Measurements from ENCODE around the gene SORCS2.

Gene SORCS2

GRCh38 chr4:7239844-7240243 lies 47.5 kb downstream of the SORCS2 start:
- Histone ChIP-seq H3K27ac (no peak overlapping the region), H3K4me3 (no peak overlapping the region), H3K9ac (ENCODE audit: insufficient read length) (no peak overlapping the region), H3K9me3 (ENCODE audit: low read depth, low read length) (no peaks in the 10 kb centered on the region), H3K36me3 (ENCODE audit: insufficient read depth, low read length) (no peaks in the 10 kb centered on the region)
- TF ChIP-seq POLR2AphosphoS5 (IDR thresholded peaks at IDR 0.05; ENCODE audit: borderline replicate concordance, low read depth, low read length): no peak
- no peak for TF ChIP-seq FOXP2 (optimal IDR thresholded peaks at IDR 0.05; ENCODE audit: control extremely low read depth, extremely low read length, insufficient read depth)
- no peak for TF ChIP-seq EZH2 (IDR thresholded peaks at IDR 0.05)
- DNase-seq (ENCODE audit: low read depth, low spot score): no peak

DNA sequence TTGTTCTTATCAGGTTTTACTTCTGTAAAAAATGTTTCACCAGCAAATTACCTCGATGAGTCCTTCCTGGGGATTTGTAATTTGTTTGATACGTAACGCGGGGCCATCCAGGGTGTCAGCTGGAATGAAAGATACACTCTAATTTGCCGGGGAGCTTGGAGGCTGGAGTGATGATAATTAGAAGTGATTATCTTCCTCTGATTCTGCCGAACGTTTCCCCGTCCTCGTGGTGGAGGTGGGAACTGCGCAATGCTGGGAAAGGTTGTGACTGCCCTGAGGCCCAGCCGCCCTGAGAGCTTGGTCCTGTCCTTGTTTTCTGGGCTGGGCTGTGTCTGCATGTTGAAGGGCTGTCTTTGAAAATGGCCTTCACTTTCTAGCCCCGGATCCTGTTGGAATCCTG lies 48.0 kb downstream of the SORCS2 start:
- TF ChIP-seq FOXP2 (optimal IDR thresholded peaks at IDR 0.05; ENCODE audit: control extremely low read depth, extremely low read length, insufficient read depth) (no peak), EZH2 (IDR thresholded peaks at IDR 0.05) (no peak), POLR2AphosphoS5 (IDR thresholded peaks at IDR 0.05; ENCODE audit: borderline replicate concordance, low read depth, low read length) (no peak)
- Histone ChIP-seq H3K9ac (ENCODE audit: insufficient read length) (no peak overlapping the region), H3K4me3 (no peak overlapping the region), H3K27ac (no peak overlapping the region), H3K9me3 (ENCODE audit: low read depth, low read length) (no peaks in the 10 kb centered on the region), H3K36me3 (ENCODE audit: insufficient read depth, low read length) (no peaks in the 10 kb centered on the region)
- no peak for DNase-seq (ENCODE audit: low read depth, low spot score)

GRCh38 chr4:7241597-7242125 lies 49.3 kb downstream of the SORCS2 start:
- H3K36me3 ChIP-seq (ENCODE audit: insufficient read depth, low read length): no peaks in the 10 kb centered on the region
- DNase-seq (ENCODE audit: low read depth, low spot score): no peak
- no peaks in the 10 kb centered on the region for H3K9me3 ChIP-seq (ENCODE audit: low read depth, low read length)
- H3K4me3 ChIP-seq: no peak overlapping the region
- H3K9ac ChIP-seq (ENCODE audit: insufficient read length): no peak overlapping the region
- H3K27ac ChIP-seq: no peak overlapping the region
- TF ChIP-seq POLR2AphosphoS5 (IDR thresholded peaks at IDR 0.05; ENCODE audit: borderline replicate concordance, low read depth, low read length): no peak
- no peak for TF ChIP-seq FOXP2 (optimal IDR thresholded peaks at IDR 0.05; ENCODE audit: control extremely low read depth, extremely low read length, insufficient read depth)
- no peak for TF ChIP-seq EZH2 (IDR thresholded peaks at IDR 0.05)

- no peak for DNase-seq (ENCODE audit: low read depth, low spot score)
- no peaks in the 10 kb centered on the region for H3K9me3 ChIP-seq (ENCODE audit: low read depth, low read length)
- TF ChIP-seq POLR2AphosphoS5 (IDR thresholded peaks at IDR 0.05; ENCODE audit: borderline replicate concordance, low read depth, low read length) (no peak), EZH2 (IDR thresholded peaks at IDR 0.05) (no peak), FOXP2 (optimal IDR thresholded peaks at IDR 0.05; ENCODE audit: control extremely low read depth, extremely low read length, insufficient read depth) (no peak)
- no peak overlapping the region for H3K4me3 ChIP-seq
- H3K36me3 ChIP-seq (ENCODE audit: insufficient read depth, low read length): no peaks in the 10 kb centered on the region
- no peak overlapping the region for H3K9ac ChIP-seq (ENCODE audit: insufficient read length)
- no peak overlapping the region for H3K27ac ChIP-seq
These were observed 50.4 kb downstream of the SORCS2 start for GRCh38 chr4:7242766-7243165.

- H3K36me3 ChIP-seq (ENCODE audit: insufficient read depth, low read length): no peaks in the 10 kb centered on the region
- no peak overlapping the region for H3K9ac ChIP-seq (ENCODE audit: insufficient read length)
- DNase-seq (ENCODE audit: low read depth, low spot score): no peak
- no peak for TF ChIP-seq EZH2 (IDR thresholded peaks at IDR 0.05)
- no peak for TF ChIP-seq POLR2AphosphoS5 (IDR thresholded peaks at IDR 0.05; ENCODE audit: borderline replicate concordance, low read depth, low read length)
- no peak for TF ChIP-seq FOXP2 (optimal IDR thresholded peaks at IDR 0.05; ENCODE audit: control extremely low read depth, extremely low read length, insufficient read depth)
- no peaks in the 10 kb centered on the region for H3K9me3 ChIP-seq (ENCODE audit: low read depth, low read length)
- H3K4me3 ChIP-seq: no peak overlapping the region
- no peak overlapping the region for H3K27ac ChIP-seq
These were observed 51.4 kb downstream of the SORCS2 start for GRCh38 chr4:7243609-7244330.

DNA sequence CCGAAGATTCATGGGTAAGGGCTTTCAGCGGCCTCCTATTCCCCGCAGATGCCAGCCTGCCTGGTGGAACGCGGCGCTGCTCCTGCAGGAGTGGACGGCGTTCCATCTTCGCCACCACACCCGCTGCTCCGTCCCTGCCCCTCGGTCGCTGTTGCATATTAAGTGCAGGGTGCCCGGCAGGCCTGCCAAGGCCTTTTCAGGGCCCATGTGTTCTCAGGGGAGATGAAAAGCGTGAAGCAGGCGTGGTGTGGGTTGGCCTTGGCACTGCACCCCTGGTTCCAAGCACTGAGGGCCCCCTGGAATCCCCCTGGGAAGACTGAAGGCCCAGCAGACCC lies 52.0 kb downstream of the SORCS2 start:
- Histone ChIP-seq H3K9me3 (ENCODE audit: low read depth, low read length) (no peaks in the 10 kb centered on the region), H3K9ac (ENCODE audit: insufficient read length) (no peak overlapping the region), H3K36me3 (ENCODE audit: insufficient read depth, low read length) (no peaks in the 10 kb centered on the region), H3K27ac (no peak overlapping the region), H3K4me3 (no peak overlapping the region)
- no peak for DNase-seq (ENCODE audit: low read depth, low spot score)
- no peak for TF ChIP-seq FOXP2 (optimal IDR thresholded peaks at IDR 0.05; ENCODE audit: control extremely low read depth, extremely low read length, insufficient read depth)
- TF ChIP-seq EZH2 (IDR thresholded peaks at IDR 0.05): no peak
- no peak for TF ChIP-seq POLR2AphosphoS5 (IDR thresholded peaks at IDR 0.05; ENCODE audit: borderline replicate concordance, low read depth, low read length)

GRCh38 chr4:7244751-7245320 lies 52.5 kb downstream of the SORCS2 start:
- no peak for TF ChIP-seq FOXP2 (optimal IDR thresholded peaks at IDR 0.05; ENCODE audit: control extremely low read depth, extremely low read length, insufficient read depth)
- no peak for TF ChIP-seq POLR2AphosphoS5 (IDR thresholded peaks at IDR 0.05; ENCODE audit: borderline replicate concordance, low read depth, low read length)
- TF ChIP-seq EZH2 (IDR thresholded peaks at IDR 0.05): no peak
- no peak overlapping the region for H3K9ac ChIP-seq (ENCODE audit: insufficient read length)
- H3K36me3 ChIP-seq (ENCODE audit: insufficient read depth, low read length): no peaks in the 10 kb centered on the region
- no peak overlapping the region for H3K27ac ChIP-seq
- no peaks in the 10 kb centered on the region for H3K9me3 ChIP-seq (ENCODE audit: low read depth, low read length)
- no peak overlapping the region for H3K4me3 ChIP-seq
- DNase-seq (ENCODE audit: low read depth, low spot score): no peak

DNA sequence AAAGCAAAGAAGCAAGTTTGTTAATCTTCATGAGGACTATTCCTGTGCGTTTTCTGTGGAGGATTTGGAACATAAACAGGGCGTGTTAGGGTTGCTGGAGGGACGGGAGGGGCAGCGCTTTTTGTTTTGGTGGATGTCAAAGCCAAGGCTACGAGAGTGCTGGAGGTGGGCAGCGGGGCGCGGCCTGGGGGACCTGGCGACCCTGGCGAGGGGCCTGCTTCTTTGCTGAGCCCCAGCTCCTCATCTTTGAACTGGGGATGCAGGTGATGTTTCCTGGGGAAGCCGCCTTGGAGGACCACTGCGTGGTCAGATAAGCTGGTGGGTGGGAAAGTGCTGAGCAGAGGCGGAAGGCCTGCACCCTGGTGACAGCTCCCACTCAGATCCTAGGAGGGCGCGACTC lies 55.2 kb downstream of the SORCS2 start:
- no peak overlapping the region for H3K27ac ChIP-seq
- no peak for TF ChIP-seq FOXP2 (optimal IDR thresholded peaks at IDR 0.05; ENCODE audit: control extremely low read depth, extremely low read length, insufficient read depth)
- no peak for TF ChIP-seq POLR2AphosphoS5 (IDR thresholded peaks at IDR 0.05; ENCODE audit: borderline replicate concordance, low read depth, low read length)
- no peak for TF ChIP-seq EZH2 (IDR thresholded peaks at IDR 0.05)
- no peak overlapping the region for H3K9ac ChIP-seq (ENCODE audit: insufficient read length)
- no peaks in the 10 kb centered on the region for H3K9me3 ChIP-seq (ENCODE audit: low read depth, low read length)
- H3K36me3 ChIP-seq (ENCODE audit: insufficient read depth, low read length): no peaks in the 10 kb centered on the region
- no peak for DNase-seq (ENCODE audit: low read depth, low spot score)
- H3K4me3 ChIP-seq: no peak overlapping the region

All from SK-N-MC (cell line).